GM18907 (cell line): Measurements from ENCODE around the gene ADGRB3.

Experiments
- ATAC-seq: cut with Tn5 transposase; IDR thresholded peaks from one replicate; pipeline ENCODE4 v1.9.1; 2021; ENCODE audit warnings: mild to moderate bottlenecking, moderate library complexity; ENCODE audit not compliant: unreplicated experiment

ADGRB3 gene

DNA sequence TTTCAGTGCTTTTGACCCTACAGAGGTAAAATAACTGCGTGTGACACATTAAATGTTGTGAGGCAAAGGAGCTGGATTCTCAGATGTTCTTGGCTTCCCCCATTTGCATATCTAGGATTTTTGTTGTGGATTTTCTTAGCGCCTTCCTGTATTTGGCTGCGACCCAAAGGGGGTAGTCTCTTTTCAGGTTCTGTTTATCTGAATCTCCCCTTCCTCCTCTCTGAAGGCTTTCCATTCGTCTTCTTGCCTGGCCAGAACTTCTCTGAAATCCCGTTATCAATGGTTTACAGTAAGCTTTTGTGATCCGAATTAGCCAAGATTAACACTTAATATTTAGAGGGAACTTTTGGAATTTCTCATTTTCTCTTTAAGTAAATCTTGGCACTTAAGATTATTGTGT is 60.8 kb downstream of the ADGRB3 start:
- ATAC-seq, result no peak

DNA sequence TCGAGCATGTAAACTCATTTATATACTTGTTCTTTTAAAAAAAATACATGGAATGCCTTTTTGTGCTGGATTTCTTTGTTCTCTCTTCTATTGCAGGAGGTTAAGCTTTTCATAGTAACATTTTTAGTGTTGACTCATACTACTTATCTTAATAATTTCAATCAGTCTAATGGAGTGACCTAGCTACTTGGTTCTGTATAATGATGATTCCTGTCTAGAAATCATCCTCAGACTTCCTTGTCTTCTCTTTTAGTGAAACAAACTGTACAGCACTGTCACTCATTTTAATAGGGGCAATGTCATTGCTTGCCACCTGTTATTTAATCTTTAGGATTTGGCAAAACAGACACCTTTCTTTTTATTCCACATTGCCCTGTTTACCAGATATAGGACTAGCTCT is 62.3 kb downstream of the ADGRB3 start:
- ATAC-seq, result no peak

DNA sequence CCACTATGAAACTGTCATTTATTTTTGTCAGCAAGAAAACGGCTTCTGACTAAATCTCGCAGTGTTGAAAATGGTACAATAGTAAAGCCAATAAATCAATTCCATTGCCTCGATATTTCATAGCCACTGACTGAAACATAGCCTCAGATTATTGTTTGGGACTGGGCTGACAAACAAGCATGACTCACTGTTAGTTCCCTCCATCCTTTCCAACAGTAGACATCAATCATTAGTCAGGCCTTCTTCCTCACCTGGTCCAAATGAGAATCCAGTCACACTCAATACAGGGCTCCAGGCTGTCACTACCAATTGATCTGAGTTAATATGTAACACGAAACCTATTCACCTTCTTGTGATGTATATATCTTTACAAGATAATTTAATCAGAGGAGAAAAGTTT is 66.1 kb downstream of the ADGRB3 start:
- ATAC-seq, result no peak

DNA sequence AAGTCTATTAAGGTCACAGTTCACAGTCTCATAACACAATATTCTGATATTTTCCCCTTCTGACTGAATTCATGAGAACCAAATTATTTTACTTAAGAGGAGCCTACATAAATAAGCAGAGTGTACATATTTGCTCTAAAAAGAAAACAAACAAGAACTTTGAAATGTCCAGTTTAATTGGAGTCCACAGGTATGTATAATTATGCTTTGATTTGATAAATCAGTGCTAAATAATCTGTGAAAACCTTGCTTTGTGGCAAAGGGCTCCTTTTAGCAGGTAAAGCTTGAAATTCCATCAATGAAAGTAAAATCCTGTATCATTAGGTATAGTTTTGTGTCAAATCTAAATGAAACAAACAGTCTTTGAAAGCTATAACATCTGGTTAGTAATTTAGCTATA is 69.4 kb downstream of the ADGRB3 start:
- ATAC-seq, result no peak

- no peak for ATAC-seq
Measured at GRCh38 chr6:68709091-68709490, 74.0 kb downstream of the ADGRB3 start.

DNA sequence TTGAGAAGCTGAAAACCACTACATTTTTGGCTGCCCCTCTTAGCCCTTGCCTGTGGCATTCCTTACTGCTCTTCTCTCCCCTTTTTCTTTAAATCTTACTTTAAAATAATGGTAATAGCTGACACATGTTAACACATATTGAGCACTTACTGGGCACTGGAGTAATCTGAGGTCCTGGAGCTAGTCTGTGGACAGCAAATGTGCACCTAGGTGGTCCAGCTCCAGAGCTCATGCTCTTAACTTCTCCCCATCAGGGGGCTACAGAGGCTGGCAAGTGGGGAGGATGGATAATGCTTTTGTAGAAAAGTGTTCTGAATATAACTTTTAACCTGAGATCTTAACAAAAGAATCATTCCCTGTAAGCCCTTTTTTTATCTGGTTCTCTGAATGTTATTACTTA is 74.8 kb downstream of the ADGRB3 start:
- no peak for ATAC-seq

- ATAC-seq, result no peak
Measured at GRCh38 chr6:68710496-68710895, 75.4 kb downstream of the ADGRB3 start.

DNA sequence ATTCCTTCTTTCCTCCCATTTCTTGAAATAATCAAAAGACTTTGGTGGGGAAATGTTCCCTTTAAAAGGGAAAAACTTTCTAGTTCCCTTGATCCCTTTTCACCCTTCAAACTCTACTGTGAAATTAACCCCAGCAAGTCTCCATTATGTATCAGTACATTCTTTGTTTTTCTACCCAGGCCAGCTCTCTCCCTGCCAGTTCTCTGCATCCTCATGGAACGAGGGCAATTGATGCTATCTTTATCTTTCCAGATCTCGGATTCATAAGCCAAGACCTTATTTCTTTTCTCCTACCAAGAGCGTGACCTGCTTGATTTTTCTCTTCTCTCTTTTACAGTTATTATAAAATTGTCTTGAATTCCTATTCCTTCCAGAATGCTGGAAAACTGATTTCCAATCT is 75.8 kb downstream of the ADGRB3 start:
- ATAC-seq, result no peak

DNA sequence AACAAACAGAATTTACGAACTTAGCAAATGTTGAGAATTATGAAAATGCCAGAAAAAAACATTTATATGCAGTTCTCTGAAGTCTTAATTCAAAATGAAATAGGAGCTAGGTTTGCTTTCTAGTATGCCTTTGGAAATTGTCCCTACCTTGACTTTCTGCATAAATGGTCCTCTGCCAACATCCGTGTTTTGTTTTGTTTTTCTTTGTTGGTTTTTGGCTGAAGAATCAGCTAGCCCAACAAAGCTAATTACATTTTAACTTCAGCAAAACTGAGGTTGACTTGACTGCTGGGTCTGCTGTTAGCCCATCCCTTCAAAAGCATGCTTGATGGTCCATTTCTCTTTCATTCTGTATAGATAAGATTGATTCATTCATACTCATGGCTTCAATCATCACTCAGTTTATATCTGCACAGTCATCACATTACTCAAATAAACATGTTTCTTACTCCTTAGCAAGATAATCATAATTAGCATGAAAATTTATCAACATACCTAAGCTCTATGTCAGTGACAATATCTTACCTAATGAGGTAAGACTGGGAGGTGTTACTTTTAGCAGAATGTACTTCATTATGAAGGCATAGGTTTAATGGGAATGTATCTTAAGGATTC is 76.4 kb downstream of the ADGRB3 start:
- no peak for ATAC-seq

DNA sequence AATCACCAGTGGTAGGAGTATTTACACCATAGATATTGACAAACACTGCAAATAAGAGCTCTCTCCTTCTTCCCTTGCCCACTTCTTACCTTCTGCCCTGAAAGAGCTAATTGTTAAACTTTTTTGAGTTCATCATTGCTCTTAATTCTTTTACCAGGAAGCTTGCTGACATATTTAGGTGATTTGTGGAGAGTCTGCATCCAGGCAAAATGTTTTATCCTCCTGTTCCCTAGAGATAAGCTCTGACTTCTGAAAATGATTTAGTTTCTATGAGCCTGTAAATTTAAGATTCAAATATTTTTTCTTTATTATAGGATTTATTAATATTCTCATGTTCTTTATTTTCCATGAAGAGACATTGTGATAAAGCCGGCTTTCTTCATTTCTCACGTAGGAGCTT is 81.5 kb downstream of the ADGRB3 start:
- ATAC-seq, result no peak

GRCh38 chr6:68718385-68719073 is 83.4 kb downstream of the ADGRB3 start:
- no peak for ATAC-seq

DNA sequence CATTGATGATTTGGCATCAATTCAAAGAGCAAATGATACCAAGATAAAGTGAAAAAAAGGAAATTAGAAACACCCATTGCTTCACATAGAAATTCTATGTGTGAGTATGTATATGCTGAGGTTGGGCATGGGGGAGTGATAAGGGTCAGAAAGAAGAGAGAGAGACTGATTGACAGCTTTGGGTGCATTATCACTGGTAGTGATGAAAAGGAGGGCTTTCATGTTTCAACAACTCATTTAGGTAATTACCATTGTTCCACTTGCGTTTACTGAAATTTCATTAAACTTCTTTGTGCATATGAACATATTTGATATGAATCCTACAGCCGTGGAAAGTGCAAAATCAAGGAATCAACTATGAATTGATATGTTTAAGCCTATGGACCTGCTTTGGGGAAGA is 84.7 kb downstream of the ADGRB3 start:
- no peak for ATAC-seq

DNA sequence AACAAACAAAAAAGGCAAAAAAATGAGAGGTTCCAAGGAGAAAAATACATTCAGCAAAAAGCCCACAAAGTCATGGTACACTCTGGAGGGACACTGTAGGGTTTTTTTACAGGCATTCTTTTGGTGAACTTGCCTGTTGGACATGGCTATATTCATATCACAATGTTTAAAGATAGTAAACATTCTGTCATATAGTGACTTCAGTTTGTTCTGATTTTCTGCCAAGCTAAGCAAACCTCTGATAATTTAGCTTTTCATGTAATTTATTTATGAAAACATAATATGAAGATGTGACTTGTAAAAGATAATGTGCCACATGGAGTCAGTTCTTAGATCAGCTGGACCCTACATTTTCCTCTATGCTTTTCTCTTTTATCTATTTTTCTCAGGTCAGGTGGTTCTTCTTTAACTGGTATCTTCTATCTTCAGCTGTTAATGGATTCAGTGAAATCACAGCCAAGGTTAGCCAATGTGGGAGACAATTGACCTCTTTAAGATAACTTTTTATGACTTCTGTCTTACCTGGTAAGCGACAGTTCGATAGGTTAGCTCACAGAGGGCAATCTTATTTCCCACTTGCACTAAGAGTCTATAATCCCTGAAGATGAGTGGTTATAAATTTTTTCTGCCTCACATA is 87.9 kb downstream of the ADGRB3 start:
- ATAC-seq, result no peak

DNA sequence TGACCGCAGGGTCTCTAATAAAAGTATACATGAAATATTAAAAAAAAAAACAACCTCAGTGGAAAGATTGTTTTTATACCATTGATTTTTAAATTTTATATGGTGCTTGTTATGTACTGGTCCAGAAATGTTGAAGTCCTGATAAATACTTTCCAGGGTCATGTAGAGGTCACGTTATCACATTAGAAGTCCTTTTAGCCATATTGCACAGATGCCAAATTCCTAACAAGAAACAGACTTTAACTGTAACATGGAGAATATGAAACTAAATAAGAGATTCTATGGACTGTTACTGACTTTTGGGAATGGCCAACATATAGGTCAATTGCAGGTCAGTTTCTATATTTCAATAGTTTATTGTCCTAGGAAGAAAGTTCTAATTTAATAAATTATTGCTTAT is 89.0 kb downstream of the ADGRB3 start:
- no peak for ATAC-seq

GRCh38 chr6:68726337-68726736 is 91.3 kb downstream of the ADGRB3 start:
- no peak for ATAC-seq

- no peak for ATAC-seq
Measured at GRCh38 chr6:68726992-68727391, 91.9 kb downstream of the ADGRB3 start.

- ATAC-seq, result no peak
Measured at GRCh38 chr6:68727699-68728098, 92.6 kb downstream of the ADGRB3 start.

GRCh38 chr6:68728159-68728979 is 93.3 kb downstream of the ADGRB3 start:
- no peak for ATAC-seq

DNA sequence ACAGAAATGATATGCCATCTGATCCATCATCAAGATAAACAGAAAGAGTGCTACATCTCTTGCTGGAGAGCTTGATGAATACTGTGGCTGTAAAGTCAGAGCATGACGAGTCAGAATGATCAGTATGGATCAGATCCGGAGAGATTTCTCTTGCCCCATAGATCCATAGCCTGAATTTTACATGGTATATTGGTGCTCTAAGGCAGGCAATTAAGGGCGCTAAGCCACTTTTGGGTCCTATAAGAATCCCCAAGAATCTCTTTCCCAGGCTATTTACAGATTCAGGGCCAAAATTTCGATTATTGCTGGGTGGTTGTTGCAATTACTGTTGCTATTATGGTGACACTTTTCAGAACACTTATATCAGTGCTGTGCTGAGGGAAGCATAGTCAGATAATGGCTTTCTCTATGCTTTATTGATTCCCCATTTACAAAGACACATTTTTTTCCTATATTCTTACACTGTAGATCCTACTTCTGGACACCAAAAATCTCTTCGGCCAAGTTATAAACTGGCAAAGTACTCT is 94.4 kb downstream of the ADGRB3 start:
- ATAC-seq, result no peak

DNA sequence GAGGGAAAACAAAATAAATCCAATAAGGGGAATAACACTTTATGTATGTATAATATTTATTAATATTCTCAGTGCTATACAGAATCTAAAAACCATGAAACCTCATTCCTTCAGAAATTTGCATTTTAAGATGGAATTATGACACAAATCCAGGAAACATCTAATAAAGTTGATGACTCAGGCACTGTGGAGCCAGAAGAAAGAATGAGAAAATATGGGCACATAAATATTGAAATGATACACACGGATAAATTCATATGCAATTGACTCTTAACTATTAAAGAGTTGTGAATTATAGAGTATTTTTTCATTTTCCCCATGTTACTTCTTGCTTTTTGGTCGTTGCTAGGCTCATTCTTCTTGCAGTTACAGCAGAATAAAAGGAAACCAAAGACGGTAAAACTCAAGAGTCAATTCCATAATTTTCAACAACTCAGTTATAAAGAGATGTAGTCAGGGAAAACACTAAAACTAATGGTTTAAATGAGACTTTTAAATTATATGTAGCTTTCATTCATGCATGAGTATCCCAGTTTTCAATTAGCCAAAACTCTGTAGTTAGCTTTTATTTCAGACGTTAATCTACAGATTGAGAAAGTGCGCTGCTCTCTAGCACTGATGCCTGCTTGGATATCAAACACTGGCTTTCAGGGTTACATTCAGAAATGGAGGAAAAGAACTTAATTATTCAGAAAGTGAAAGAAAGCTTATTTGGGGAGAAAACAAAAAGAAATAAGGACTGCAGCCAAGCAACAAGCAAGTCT is 95.4 kb downstream of the ADGRB3 start:
- no peak for ATAC-seq

DNA sequence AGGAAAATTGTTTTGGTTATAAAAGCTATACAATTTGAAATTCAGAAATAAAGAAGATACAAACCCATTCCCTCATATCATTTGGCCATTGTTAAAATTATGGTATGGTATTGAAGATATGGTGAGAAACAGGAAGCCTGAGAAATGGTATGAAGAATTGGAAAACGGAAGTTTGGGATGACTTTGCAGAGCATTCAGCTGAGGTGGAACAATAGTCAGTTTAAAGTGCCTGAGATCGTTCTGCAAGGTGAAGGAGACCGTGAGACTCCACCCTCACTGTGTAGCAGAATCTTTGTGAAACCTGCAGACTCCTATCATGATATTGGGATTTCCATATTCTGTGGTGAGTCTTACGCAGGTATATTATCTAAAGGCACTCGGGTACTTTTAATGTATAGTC is 97.3 kb downstream of the ADGRB3 start:
- no peak for ATAC-seq
